Uterus (tissue), 2 donors: ENCODE data around the gene CD46.

Experiments
- CTCF ChIP-seq, 4 experiments: fragments of 200-600 bp in 2 of 4; fragments of 450-650 bp in 2 of 4; sonication (generic) in 2 of 4; IDR thresholded peaks; one replicate each; pipeline ENCODE4 v1.5.1; 2016 to 2019; ENCODE audit warnings: antibody characterized with exemption in 4 of 4, mild to moderate bottlenecking in 2 of 4, moderate library complexity in 1 of 4
- POLR2A ChIP-seq, 2 donors: fragments of 450-650 bp; IDR thresholded peaks; one replicate each; pipeline ENCODE4 v1.6.1; 2016; ENCODE audit warnings: antibody characterized with exemption in 2 of 2, mild to moderate bottlenecking in 1 of 2, moderate library complexity in 1 of 2

- TF ChIP-seq CTCF (IDR thresholded peaks at IDR 0.05) = no peak
- no peak for TF ChIP-seq POLR2A (IDR thresholded peaks at IDR 0.05)
Observed at GRCh38 chr1:207755846-207756693, 4.2 kb downstream of the CD46 start.
